Fibroblast of skin of right biceps (primary cell): ENCODE results near the gene HOXB6.
A peak's percentile ranks its signal among the peaks of the same experiment; 100 is the strongest.

ENCODE experiments used
- DNase-seq: peaks from one replicate; pipeline ENCODE4 v3.0.0-alpha.2; 2013

HOXB6 gene

GRCh38 chr17:48634493-48635208 is 29.9 kb upstream of the HOXB6 start:
- DNase-seq: no peak

DNA sequence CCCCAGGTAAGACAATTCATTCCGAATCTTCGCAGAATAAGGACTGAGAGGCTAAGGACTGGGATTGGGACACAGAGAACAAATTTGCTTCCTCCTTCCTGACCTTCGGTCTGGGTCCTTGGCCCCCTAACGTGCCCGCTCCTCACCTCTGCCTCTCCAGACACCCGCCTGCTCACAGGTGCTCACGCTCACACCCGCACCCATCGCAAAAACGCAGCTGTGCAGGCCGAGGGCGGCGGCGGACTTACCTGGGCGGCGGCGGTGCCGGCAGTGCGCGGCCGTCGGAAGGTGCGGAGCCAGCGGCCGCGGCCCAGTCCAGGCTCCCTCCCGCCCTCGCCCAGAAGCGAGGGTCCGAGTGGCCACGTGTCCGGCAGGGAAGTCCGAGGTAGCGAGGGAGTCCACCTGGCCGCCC is 28.5 kb upstream of the HOXB6 start:
- no peak for DNase-seq

DNA sequence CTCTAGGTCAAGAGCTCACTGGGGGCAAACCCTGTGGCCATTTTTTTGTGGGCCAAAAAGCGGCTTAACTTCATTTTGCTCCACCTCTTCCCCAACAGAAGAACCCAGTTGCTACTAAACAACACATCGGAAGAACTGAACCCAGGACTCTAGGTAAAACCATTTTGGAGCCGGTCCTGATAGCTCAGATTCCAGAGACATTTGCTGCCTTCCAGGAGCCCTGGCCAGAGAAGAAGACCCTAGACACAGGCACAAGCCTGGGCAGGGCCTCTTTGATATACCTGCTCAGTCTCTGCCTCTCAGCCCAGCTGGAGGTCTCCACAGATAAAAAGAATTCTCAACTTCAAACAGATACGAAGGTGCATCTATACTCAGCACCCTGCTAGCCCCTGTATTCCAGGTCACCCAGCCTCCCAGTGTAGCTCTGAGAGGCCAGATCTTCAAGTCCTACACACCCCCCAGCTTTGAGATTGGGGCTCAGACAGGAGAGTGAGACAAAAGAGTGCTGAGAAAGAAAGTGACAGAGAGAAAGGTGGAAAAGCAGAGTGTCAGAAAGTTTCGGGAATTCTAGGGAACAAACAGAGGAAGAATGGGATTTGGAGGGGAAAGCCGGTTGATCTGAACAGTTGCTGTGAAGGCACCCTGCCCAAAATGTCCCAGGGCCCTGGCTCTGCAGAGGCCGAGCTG is 27.9 kb upstream of the HOXB6 start:
- no peak for DNase-seq

- DNase-seq: no peak
Observed at GRCh38 chr17:48631693-48632578, 27.1 kb upstream of the HOXB6 start.

DNA sequence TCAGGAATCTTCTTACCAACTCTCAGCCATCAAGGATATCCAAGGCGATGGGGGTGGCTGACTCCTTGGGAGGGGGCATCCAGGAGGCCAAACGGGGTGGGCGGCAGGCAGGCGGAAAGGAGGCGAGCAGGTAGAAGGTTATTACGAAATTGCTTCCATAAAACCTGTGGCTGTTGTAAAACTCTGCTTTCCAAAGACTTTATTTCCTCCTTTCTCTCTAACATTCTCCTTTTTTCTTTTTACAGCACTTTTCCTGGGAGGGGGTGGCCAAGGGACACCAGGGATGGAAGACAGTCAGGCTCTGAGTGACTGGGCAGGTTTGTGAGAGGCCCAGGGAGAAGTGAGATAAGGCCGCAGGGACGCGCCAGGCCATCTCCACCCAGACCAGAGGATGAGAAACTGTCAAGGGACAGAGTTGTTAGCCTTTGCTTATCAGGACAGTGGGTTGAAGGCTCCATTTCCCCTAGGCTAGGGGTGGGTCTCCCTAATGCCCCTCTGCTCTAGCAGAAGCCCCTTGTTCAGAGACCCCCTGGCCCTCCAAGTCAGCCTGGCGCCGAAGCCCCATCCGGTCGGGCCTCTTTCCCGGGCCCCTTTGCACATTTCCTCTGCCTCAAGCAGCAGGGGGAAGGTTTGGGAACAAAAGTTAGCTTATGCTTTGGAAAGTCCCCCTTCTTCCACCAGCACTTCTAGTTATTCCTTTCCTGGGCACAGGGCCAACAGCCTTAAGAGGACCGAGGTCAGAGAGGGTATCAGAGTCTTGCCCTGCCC is 26.3 kb upstream of the HOXB6 start:
- no peak for DNase-seq

GRCh38 chr17:48630009-48630924 is 25.5 kb upstream of the HOXB6 start:
- DNase-seq: no peak

GRCh38 chr17:48629411-48629759 is 24.6 kb upstream of the HOXB6 start:
- DNase-seq: no peak

- no peak for DNase-seq
Observed at GRCh38 chr17:48628649-48629410, 24.0 kb upstream of the HOXB6 start.

- DNase-seq: no peak
Observed at GRCh38 chr17:48627623-48628521, 23.1 kb upstream of the HOXB6 start.

DNA sequence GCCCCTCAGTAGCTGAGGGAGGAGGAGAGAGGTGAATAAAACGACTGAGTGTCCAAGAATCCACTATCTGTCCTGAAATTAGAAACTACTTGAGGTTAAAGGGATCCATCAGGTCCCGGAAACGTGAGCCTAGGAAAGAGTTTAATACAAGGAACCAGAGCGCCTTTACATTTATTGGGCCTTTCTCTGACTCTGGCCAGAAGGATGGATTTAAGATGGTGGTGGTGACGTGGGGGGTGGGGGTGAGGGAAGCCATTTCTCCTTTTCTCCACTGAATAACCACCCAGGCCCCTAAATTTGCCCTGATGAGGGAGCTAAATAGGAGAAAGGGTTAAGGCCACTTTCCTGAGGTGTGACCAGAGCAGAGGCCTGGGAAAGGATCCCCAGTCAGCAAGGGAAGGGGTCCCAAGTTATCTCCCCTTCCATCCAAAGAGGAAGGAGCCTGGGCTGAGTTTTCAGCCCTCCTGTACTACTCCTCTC is 22.4 kb upstream of the HOXB6 start:
- no peak for DNase-seq

GRCh38 chr17:48626245-48627117 is 21.7 kb upstream of the HOXB6 start, which contains the start of gene HOXB9:
TSS of gene HOXB9 (minus strand) at chr17:48626358. CDS start at chr17:48626269, 89 bp downstream.
- DNase-seq: peak; percentile 63

GRCh38 chr17:48625495-48626244 is 20.9 kb upstream of the HOXB6 start:
- DNase-seq: no peak

DNA sequence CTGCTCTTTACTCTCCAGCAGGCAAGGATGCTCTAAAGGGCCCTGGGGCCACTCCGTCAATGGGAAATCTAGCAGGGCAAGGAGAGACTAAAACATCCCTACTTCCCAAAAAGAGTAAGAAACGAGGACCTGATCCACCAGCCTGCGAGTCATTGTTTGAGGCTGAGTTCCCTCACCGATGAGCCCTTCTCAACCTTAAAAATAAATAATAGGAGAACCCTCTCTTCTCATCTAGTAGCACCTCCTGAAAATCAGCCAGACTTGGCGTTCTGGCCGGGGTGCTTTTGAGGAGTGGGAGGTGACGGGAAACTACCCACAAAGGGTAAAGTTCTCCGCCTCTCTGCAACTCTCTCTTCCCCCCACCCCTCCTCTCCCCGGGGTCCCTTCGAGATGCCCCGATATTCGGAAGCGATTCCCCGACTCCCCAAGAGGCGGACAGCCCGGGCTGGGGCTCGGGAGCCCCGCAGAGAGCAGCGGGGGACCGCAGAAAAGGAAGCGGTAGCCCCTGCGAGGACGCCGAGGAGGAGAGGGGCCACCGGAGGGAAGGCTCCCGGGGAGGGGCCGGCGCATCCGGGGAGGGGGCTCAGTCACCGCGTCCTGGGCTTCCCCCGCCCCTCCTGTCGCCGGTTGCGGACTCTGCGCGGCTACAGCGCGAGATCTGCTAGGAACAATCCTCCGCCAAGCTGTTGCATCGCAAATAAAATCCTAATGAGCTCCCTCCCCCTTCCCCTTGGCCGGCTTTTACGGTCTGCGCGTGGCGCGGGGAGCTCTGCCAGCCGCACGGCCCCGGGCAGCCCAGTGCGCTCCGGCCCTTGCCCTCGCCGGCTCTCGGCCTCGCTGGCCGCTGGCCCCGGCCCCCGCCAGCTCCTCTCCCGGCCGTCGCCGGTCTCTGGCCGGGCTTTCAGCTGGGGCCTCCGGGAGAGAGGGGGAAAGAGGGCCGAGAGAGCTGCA is 20.0 kb upstream of the HOXB6 start:
- no peak for DNase-seq

GRCh38 chr17:48624118-48624517 is 19.3 kb upstream of the HOXB6 start:
- no peak for DNase-seq

GRCh38 chr17:48623583-48623982 is 18.8 kb upstream of the HOXB6 start:
- no peak for DNase-seq

DNA sequence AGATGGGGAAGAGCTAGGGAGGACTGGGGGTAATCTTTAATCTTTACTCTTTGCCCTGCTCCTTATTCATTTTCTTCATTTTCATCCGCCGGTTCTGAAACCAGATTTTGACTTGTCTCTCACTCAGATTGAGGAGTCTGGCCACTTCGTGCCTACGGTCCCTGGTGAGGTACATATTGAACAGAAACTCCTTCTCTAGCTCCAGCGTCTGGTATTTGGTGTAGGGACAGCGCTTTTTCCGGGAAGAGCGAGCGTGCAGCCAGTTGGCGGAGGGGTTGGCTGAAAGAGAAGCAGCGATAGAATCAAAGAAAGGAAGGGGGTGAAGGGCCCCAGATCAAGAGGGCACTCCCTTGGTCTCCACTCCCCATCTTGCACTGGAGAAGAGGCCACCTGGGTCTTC is 18.1 kb upstream of the HOXB6 start:
- DNase-seq: no peak
